Naive thymus-derived CD4-positive, alpha-beta T cell (primary cell): ENCODE measurements around the gene KIF21A. TPM values are rescaled to one million over a fixed set of nuclear protein-coding genes. Genes with fewer than 3 reads are reported as not detected.

Source experiments
- ATAC-seq: fragments of 150-1000 bp; cut with Tn5 transposase; 2 replicates; pipeline ENCODE4 v1.10.0; 2021; ENCODE audit warnings: mild to moderate bottlenecking, moderate library complexity
- CTCF ChIA-PET: fragments of 350-600 bp; sonication (Branson Sonifier 250); formaldehyde crosslinking; loops from one replicate; lab custom pipeline; 2021; ENCODE audit warnings: antibody characterized with exemption; lab: Charles Lee
- POLR2A ChIA-PET: fragments of 350-600 bp; sonication (Branson Sonifier 250); formaldehyde crosslinking; loops from one replicate; lab custom pipeline; 2021; ENCODE audit warnings: antibody characterized with exemption, inconsistent platforms; lab: Charles Lee
- DNase-seq, 9 donors: peaks; one replicate each; pipeline versions ENCODE4 v3.0.0 to v3.0.0-alpha.2; 2020 to 2022; ENCODE audit warnings: mixed read lengths in 1 of 9
- H3K27ac ChIP-seq: one replicate; pipeline ENCODE4 v1.7.0; 2013; ENCODE audit warnings: mild to moderate bottlenecking, low read depth, low read length, moderate library complexity
- H3K27me3 ChIP-seq, 2 donors: one replicate each; pipeline ENCODE4 v1.7.0; 2013; ENCODE audit warnings: low read length in 2 of 2, mild to moderate bottlenecking in 2 of 2, moderate library complexity in 2 of 2; ENCODE audit not compliant: control insufficient read depth in 2 of 2, insufficient read depth in 2 of 2
- H3K36me3 ChIP-seq, 3 experiments: 1 replicate in 2 of 3; 2 replicates in 1 of 3; pipeline ENCODE4 v1.7.0; 2013; ENCODE audit warnings: low read length in 3 of 3, mild to moderate bottlenecking in 3 of 3, moderate library complexity in 1 of 3; ENCODE audit not compliant: insufficient read depth in 3 of 3, control insufficient read depth in 2 of 3
- H3K4me1 ChIP-seq, 2 donors: one replicate each; pipeline ENCODE4 v1.7.0; 2013; ENCODE audit warnings: low read length in 2 of 2, mild to moderate bottlenecking in 2 of 2, moderate library complexity in 1 of 2; ENCODE audit not compliant: control insufficient read depth in 2 of 2, insufficient read depth in 2 of 2
- H3K4me3 ChIP-seq: 2 replicates; pipeline ENCODE4 v1.7.0; 2013; ENCODE audit warnings: mild to moderate bottlenecking, low read length
- H3K9me3 ChIP-seq, 3 experiments: 1 replicate in 2 of 3; 2 replicates in 1 of 3; pipeline ENCODE4 v1.7.0; 2013; ENCODE audit warnings: low read length in 3 of 3; ENCODE audit not compliant: control insufficient read depth in 2 of 3
- H3K27ac Mint-ChIP-seq, 9 donors: one replicate each; pipeline ENCODE4 v1.8.0; 2020 to 2022; ENCODE audit warnings: mixed read lengths in 9 of 9, mild to moderate bottlenecking in 8 of 9, moderate library complexity in 5 of 9, inconsistent platforms in 2 of 9
- H3K27me3 Mint-ChIP-seq, 5 donors: one replicate each; pipeline ENCODE4 v1.8.0; 2021 to 2022; ENCODE audit warnings: mixed read lengths in 5 of 5, mild to moderate bottlenecking in 1 of 5
- H3K36me3 Mint-ChIP-seq, 5 donors: one replicate each; pipeline ENCODE4 v1.8.0; 2020 to 2022; ENCODE audit warnings: mixed read lengths in 5 of 5, mild to moderate bottlenecking in 3 of 5, inconsistent platforms in 1 of 5
- H3K4me1 Mint-ChIP-seq, 7 donors: one replicate each; pipeline ENCODE4 v1.8.0; 2020 to 2022; ENCODE audit warnings: mixed read lengths in 7 of 7, mild to moderate bottlenecking in 3 of 7, inconsistent platforms in 1 of 7
- H3K4me3 Mint-ChIP-seq, 10 donors: one replicate each; pipeline ENCODE4 v1.8.0; 2020 to 2022; ENCODE audit warnings: mild to moderate bottlenecking in 10 of 10, mixed read lengths in 10 of 10, moderate library complexity in 6 of 10, inconsistent platforms in 2 of 10
- H3K9me3 Mint-ChIP-seq, 11 donors: one replicate each; pipeline ENCODE4 v1.8.0; 2020 to 2022; ENCODE audit warnings: mixed read lengths in 11 of 11, mild to moderate bottlenecking in 4 of 11, inconsistent platforms in 1 of 11, moderate library complexity in 1 of 11
- intact Hi-C, 2 donors: fragments of 100-400 bp; cut with micrococcal nuclease; formaldehyde crosslinking; loops; one replicate each; pipeline ENCODE4 v1.15.1; 2023
- polyA plus RNA-seq, 2 donors: library from polyadenylated mRNA; unstranded; fragments of 300-500 nt; fragmentation: Illumina TruSeq; gene quantifications; one replicate each; pipeline ENCODE4 v1.2.3, GENCODE V29; 2021
- total RNA-seq, 6 experiments: library from RNA in 5 of 6; stranded (reverse) in 5 of 6; gene quantifications; 1 replicate in 5 of 6; 2 replicates in 1 of 6; pipeline ENCODE4 v1.2.3 and lab custom pipeline; 2021 to 2026

The KIF21A gene
- total and polyA plus RNA-seq, 7 experiments from 2014 or later: 1.7 to 12.0 (median 6.9) TPM

DNA sequence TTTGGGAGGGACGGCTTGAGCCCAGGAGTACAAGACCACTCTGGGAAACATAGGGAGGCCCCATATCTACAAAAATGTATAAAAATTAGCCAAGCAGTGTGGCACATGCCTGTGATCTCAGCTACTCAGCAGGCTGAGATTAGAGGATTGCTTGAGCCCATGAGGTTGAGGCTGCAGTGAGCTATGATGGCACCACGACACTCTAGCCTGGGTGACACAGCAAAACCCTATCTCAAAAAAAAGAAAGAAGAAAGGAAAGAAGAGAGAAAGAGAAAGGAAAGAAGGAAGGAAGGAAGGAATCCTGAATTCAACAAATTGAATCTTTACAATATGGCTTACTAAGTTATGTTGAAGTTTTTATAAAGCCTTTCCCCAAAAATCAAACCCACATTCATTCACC lies 2.1 kb downstream of the KIF21A start:
- H3K27ac ChIP-seq: no peak overlapping the region
- CTCF ChIA-PET: no interaction called here
- DNase-seq (no peak), ATAC-seq (no peak)
- Mint-ChIP-seq H3K27ac (no peak overlapping the region), H3K4me1 (peaks cover 10 to 28% (median 13%) of the 10 kb centered on the region in 7 donors), H3K36me3 (peaks cover 0 to 2% (median 0%) of the 10 kb centered on the region in 5 donors), H3K9me3 (no peaks in the 10 kb centered on the region), H3K27me3 (peaks cover 4 to 19% (median 10%) of the 10 kb centered on the region in 5 donors), H3K4me3 (peak overlapping the region in 7 of 10 donors; percentile 11 to 91 (median 46))
- POLR2A ChIA-PET: no interaction called here
- H3K4me3 ChIP-seq: no peak overlapping the region
- intact Hi-C loops: loop anchor here (5.0 to 10.0 kb wide), 5 partner anchors 68 to 1126 kb away; partner anchors contain the start of genes ALG10B (in 1 of the 2) and CPNE8 (in 1 of the 2)
- H3K9me3 ChIP-seq: no peaks in the 10 kb centered on the region
- no peaks in the 10 kb centered on the region for H3K27me3 ChIP-seq
- H3K36me3 ChIP-seq: peaks cover 0 to 5% (median 0%) of the 10 kb centered on the region in 3 experiments
- peaks cover 9 to 10% of the 10 kb centered on the region in 2 donors for H3K4me1 ChIP-seq

DNA sequence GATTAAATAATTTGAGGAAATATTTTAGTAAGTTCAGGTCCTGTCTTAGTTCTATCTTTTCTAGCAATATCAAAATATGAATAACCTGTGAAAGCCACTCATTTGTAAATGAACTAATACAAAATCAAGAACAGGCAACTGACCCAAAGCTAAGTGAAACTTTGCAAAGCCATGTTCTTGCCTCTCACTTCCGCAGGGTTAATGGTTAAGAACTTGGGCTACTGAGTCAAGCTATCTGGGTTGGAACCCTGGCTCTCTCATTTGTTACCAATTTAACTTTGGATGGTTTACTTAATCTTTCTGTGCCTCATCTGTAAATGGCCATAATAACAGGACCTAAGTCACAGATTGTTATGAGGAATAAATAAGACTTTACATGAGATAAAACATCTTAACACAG lies 2.8 kb downstream of the KIF21A start:
- peaks cover 10 to 28% (median 13%) of the 10 kb centered on the region in 7 donors for H3K4me1 Mint-ChIP-seq
- CTCF ChIA-PET: no interaction called here
- Histone ChIP-seq H3K27ac (no peak overlapping the region), H3K36me3 (peaks cover 0 to 5% (median 0%) of the 10 kb centered on the region in 3 experiments), H3K27me3 (no peaks in the 10 kb centered on the region), H3K4me1 (peaks cover 9 to 10% of the 10 kb centered on the region in 2 donors), H3K4me3 (no peak overlapping the region), H3K9me3 (no peaks in the 10 kb centered on the region)
- POLR2A ChIA-PET: no interaction called here
- H3K4me3 Mint-ChIP-seq: no peak overlapping the region
- H3K36me3 Mint-ChIP-seq: peaks cover 0 to 2% (median 0%) of the 10 kb centered on the region in 5 donors
- peaks cover 4 to 16% (median 10%) of the 10 kb centered on the region in 5 donors for H3K27me3 Mint-ChIP-seq
- DNase-seq (no peak), ATAC-seq (no peak)
- H3K9me3 Mint-ChIP-seq: no peaks in the 10 kb centered on the region
- no peak overlapping the region for H3K27ac Mint-ChIP-seq
- intact Hi-C loops: loop anchor here (5.0 to 10.0 kb wide), 5 partner anchors 68 to 1125 kb away; partner anchors contain the start of genes ALG10B (in 1 of the 2) and CPNE8 (in 1 of the 2)

DNA sequence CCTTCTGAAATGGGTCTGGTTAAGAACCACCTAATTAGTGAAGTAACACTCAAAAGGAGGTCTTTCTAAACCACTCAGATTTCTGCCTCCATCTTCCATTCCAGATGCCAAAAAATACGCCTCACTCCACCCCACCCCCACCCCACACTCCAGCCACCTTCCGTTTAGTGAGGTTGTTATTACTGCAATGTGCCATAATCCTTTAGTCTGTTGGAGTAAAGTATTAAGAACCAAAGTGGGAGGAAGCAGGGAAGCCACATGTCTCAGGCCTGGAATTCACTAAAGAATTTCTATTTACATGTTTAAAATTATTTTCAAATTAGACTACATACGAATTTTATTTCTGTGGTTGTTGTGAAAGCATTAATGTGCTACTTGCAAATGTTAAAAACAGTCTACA lies 7.4 kb downstream of the KIF21A start:
- Histone ChIP-seq H3K27ac (no peak overlapping the region), H3K27me3 (no peaks in the 10 kb centered on the region), H3K4me1 (no peaks in the 10 kb centered on the region), H3K9me3 (no peaks in the 10 kb centered on the region), H3K4me3 (no peak overlapping the region), H3K36me3 (no peaks in the 10 kb centered on the region)
- ChIA-PET CTCF (no interaction called here), POLR2A (no interaction called here)
- peaks cover 0 to 6% (median 0%) of the 10 kb centered on the region in 7 donors for H3K4me1 Mint-ChIP-seq
- no peaks in the 10 kb centered on the region for H3K36me3 Mint-ChIP-seq
- H3K4me3 Mint-ChIP-seq: no peak overlapping the region
- peaks cover 0 to 7% (median 4%) of the 10 kb centered on the region in 5 donors for H3K27me3 Mint-ChIP-seq
- no peaks in the 10 kb centered on the region for H3K9me3 Mint-ChIP-seq
- DNase-seq: no peak
- intact Hi-C loops: no loop called here
- no peak overlapping the region for H3K27ac Mint-ChIP-seq
- ATAC-seq: no peak

GRCh38 chr12:39431797-39432196 lies 11.1 kb downstream of the KIF21A start:
- no peaks in the 10 kb centered on the region for H3K9me3 ChIP-seq
- H3K27ac Mint-ChIP-seq: no peak overlapping the region
- intact Hi-C loops: no loop called here
- ChIA-PET POLR2A (no interaction called here), CTCF (no interaction called here)
- peaks cover 0 to 3% (median 0%) of the 10 kb centered on the region in 5 donors for H3K36me3 Mint-ChIP-seq
- DNase-seq (no peak), ATAC-seq (no peak)
- no peaks in the 10 kb centered on the region for H3K27me3 ChIP-seq
- H3K9me3 Mint-ChIP-seq: no peaks in the 10 kb centered on the region
- no peaks in the 10 kb centered on the region for H3K4me1 ChIP-seq
- H3K4me1 Mint-ChIP-seq: peaks cover 0 to 4% (median 0%) of the 10 kb centered on the region in 7 donors
- no peak overlapping the region for H3K4me3 Mint-ChIP-seq
- no peak overlapping the region for H3K4me3 ChIP-seq
- H3K27ac ChIP-seq: no peak overlapping the region
- peaks cover 0 to under 1% (median under 1%) of the 10 kb centered on the region in 5 donors for H3K27me3 Mint-ChIP-seq
- no peaks in the 10 kb centered on the region for H3K36me3 ChIP-seq

- Mint-ChIP-seq H3K9me3 (no peaks in the 10 kb centered on the region), H3K27ac (no peak overlapping the region), H3K36me3 (peaks cover 0 to 3% (median 0%) of the 10 kb centered on the region in 5 donors), H3K27me3 (no peaks in the 10 kb centered on the region), H3K4me1 (peaks cover 0 to 4% (median 0%) of the 10 kb centered on the region in 7 donors), H3K4me3 (no peak overlapping the region)
- POLR2A ChIA-PET: no interaction called here
- ATAC-seq (no peak), DNase-seq (no peak)
- intact Hi-C loops: no loop called here
- no peaks in the 10 kb centered on the region for H3K27me3 ChIP-seq
- no peaks in the 10 kb centered on the region for H3K9me3 ChIP-seq
- no peaks in the 10 kb centered on the region for H3K4me1 ChIP-seq
- no peak overlapping the region for H3K27ac ChIP-seq
- CTCF ChIA-PET: no interaction called here
- H3K36me3 ChIP-seq: no peaks in the 10 kb centered on the region
- no peak overlapping the region for H3K4me3 ChIP-seq
Measured at GRCh38 chr12:39431002-39431796, 11.7 kb downstream of the KIF21A start.

DNA sequence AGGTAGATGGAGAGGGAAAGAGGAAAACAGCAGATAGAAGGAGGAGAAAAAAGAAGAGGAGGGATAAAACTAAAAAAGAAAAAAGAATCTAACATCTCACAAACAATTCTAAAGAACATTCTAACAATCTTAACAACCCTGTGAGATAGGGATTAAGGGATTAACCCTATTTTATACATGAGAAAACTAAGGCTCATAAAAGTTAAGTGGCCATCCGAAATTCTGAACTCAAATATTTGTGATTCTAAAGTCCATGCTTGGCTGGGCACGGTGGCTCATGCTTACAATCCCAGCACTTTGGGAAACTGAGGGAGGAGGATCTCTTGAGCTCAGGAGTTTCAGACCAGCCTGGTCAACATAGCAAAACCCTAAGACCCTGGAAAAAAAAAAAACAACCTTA lies 13.1 kb downstream of the KIF21A start:
- no peaks in the 10 kb centered on the region for H3K36me3 ChIP-seq
- no peak overlapping the region for H3K27ac Mint-ChIP-seq
- ATAC-seq (no peak), DNase-seq (no peak)
- H3K4me1 Mint-ChIP-seq: peaks cover 0 to 4% (median 0%) of the 10 kb centered on the region in 7 donors
- H3K27ac ChIP-seq: no peak overlapping the region
- peaks cover 0 to 3% (median 0%) of the 10 kb centered on the region in 5 donors for H3K36me3 Mint-ChIP-seq
- ChIA-PET POLR2A (no interaction called here), CTCF (no interaction called here)
- no peaks in the 10 kb centered on the region for H3K9me3 Mint-ChIP-seq
- H3K27me3 Mint-ChIP-seq: no peaks in the 10 kb centered on the region
- H3K4me3 Mint-ChIP-seq: no peak overlapping the region
- no peaks in the 10 kb centered on the region for H3K4me1 ChIP-seq
- intact Hi-C loops: no loop called here
- H3K9me3 ChIP-seq: no peaks in the 10 kb centered on the region
- no peak overlapping the region for H3K4me3 ChIP-seq
- no peaks in the 10 kb centered on the region for H3K27me3 ChIP-seq
